ENCODE measurements around the gene ULBP2.
A peak's percentile ranks its signal among the peaks of the same experiment; 100 is the strongest.
"Not testable (repeated sequence)": the region's sequence is repeated elsewhere in the genome, so short reads cannot be mapped to it uniquely, and the experiment has no call there.

The ULBP2 gene

GRCh38 chr6:149941583-149942460 is at the start of gene ULBP2:
Gene ULBP2, plus strand, starts transcription at chr6:149942014. Its CDS starts 59 bp downstream, at chr6:149942073.
- DNase-seq: peak; percentile 81 to 95 (median 93)

GRCh38 chr6:149895048-149895590 is 46.7 kb upstream of the ULBP2 start:
- DNase-seq: peak in 1 of 3 experiments; percentile 8

GRCh38 chr6:149895833-149896271 is 46.0 kb upstream of the ULBP2 start:
- DNase-seq: peak in 2 of 3 experiments; percentile 13 to 15

- no peak for DNase-seq
Observed at GRCh38 chr6:149896491-149896890, 45.3 kb upstream of the ULBP2 start.

GRCh38 chr6:149897015-149897697 is 44.7 kb upstream of the ULBP2 start:
- DNase-seq: no peak

- DNase-seq: peak in 1 of 3 experiments; percentile 14
Observed at GRCh38 chr6:149897855-149898744, 43.7 kb upstream of the ULBP2 start, which contains the start of gene RAET1E. Gene RAET1E, minus strand, starts transcription at chr6:149898113. Its CDS starts 7,212 bp downstream, at chr6:149890901.

GRCh38 chr6:149898966-149899365 is 42.8 kb upstream of the ULBP2 start:
- no peak for DNase-seq

GRCh38 chr6:149899486-149899885 is 42.3 kb upstream of the ULBP2 start:
- DNase-seq: no peak

GRCh38 chr6:149899926-149900619 is 41.7 kb upstream of the ULBP2 start:
- no peak for DNase-seq

GRCh38 chr6:149900620-149901443 is 41.0 kb upstream of the ULBP2 start:
- DNase-seq: no peak

- DNase-seq: no peak
Observed at GRCh38 chr6:149901444-149902140, 40.2 kb upstream of the ULBP2 start.

- DNase-seq: peak; percentile 64 to 88 (median 73)
Observed at GRCh38 chr6:149903938-149904611, 37.7 kb upstream of the ULBP2 start.

GRCh38 chr6:149904661-149905370 is 37.0 kb upstream of the ULBP2 start:
- peak in 1 of 3 experiments; percentile 26 for DNase-seq

- no peak for DNase-seq
Observed at GRCh38 chr6:149905371-149905910, 36.4 kb upstream of the ULBP2 start.

GRCh38 chr6:149905911-149906371 is 35.9 kb upstream of the ULBP2 start:
- no peak for DNase-seq

- DNase-seq: no peak
Observed at GRCh38 chr6:149906405-149906804, 35.4 kb upstream of the ULBP2 start.

GRCh38 chr6:149907317-149907716 is 34.5 kb upstream of the ULBP2 start:
- DNase-seq: no peak

GRCh38 chr6:149908480-149908879 is 33.3 kb upstream of the ULBP2 start:
- not testable (repeated sequence) for DNase-seq

All from NCI-H1417 (cell line).